SK-N-MC (cell line): ENCODE measurements around the gene LDAH.

Experiments
- EZH2 ChIP-seq: fragments of 200-600 bp; sonication (generic); IDR thresholded peaks from one replicate; pipeline ENCODE4 v1.6.1; 2017; ENCODE audit warnings: antibody characterized with exemption
- POLR2AphosphoS5 ChIP-seq: IDR thresholded peaks from 2 replicates; pipeline ENCODE4 v1.6.1; 2012; ENCODE audit warnings: mild to moderate bottlenecking, low read depth, low read length, borderline replicate concordance

- TF ChIP-seq POLR2AphosphoS5 (no peak), EZH2 (no peak)
Measured at GRCh38 chr2:20797096-20797495, 25.8 kb downstream of the LDAH start.
